RWPE1 (cell line): ENCODE results near the gene SLC25A51.

Experiments used
- CTCF ChIA-PET: fragments of 350-600 bp; sonication (Branson Sonifier 250); formaldehyde crosslinking; extraction: SDS; loops from one replicate; lab custom pipeline; 2021; lab: Yijun Ruan, JAX
- POLR2A ChIA-PET: fragments of 400-600 bp; formaldehyde crosslinking; extraction: SDS; loops from one replicate; lab custom pipeline; 2020; ENCODE audit warnings: antibody characterized with exemption; ENCODE audit not compliant: low non-redundant PET; lab: Yijun Ruan, JAX
- DNase-seq: peaks from one replicate; pipeline ENCODE4 v3.0.0; 2012; ENCODE audit warnings: low spot score
- H3K27ac ChIP-seq: fragments of 450-650 bp; 2 replicates; pipeline ENCODE4 v1.5.1; 2017
- TF ChIP-seq, protein P1 (sequence below): fragments of 450-650 bp; conservative IDR thresholded peaks from 2 replicates; pipeline ENCODE4 v1.5.1; 2017; ENCODE audit warnings: low read depth, mild to moderate bottlenecking

SLC25A51 gene

DNA sequence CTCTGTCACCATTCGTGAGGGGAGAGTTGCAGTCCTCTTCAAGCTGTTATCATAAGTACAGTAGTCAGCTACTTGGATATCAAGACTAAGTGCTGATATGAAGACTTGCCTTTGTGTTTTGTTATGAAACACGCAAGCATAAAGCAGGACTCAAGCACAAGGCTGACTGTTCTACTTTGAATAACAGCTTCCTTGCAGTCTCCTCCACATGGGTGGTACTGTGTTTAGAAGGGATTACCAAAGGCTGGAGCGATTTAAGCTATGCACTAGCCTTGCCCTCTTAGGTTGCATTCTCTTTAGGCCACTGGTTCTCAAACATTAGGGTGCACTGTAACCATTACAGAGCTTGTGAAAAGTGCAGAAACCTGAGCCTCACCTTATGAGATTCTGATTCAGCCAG, 41.4 kb downstream of the SLC25A51 start:
- POLR2A ChIA-PET: no interaction called here
- CTCF ChIA-PET: interaction anchor here (0.6 kb wide), 1 partner anchor 906 kb away, joined by 5 read pairs; no protein-coding TSS in a partner anchor
- DNase-seq: no peak
- TF ChIP-seq, protein P1, sequence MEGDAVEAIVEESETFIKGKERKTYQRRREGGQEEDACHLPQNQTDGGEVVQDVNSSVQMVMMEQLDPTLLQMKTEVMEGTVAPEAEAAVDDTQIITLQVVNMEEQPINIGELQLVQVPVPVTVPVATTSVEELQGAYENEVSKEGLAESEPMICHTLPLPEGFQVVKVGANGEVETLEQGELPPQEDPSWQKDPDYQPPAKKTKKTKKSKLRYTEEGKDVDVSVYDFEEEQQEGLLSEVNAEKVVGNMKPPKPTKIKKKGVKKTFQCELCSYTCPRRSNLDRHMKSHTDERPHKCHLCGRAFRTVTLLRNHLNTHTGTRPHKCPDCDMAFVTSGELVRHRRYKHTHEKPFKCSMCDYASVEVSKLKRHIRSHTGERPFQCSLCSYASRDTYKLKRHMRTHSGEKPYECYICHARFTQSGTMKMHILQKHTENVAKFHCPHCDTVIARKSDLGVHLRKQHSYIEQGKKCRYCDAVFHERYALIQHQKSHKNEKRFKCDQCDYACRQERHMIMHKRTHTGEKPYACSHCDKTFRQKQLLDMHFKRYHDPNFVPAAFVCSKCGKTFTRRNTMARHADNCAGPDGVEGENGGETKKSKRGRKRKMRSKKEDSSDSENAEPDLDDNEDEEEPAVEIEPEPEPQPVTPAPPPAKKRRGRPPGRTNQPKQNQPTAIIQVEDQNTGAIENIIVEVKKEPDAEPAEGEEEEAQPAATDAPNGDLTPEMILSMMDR: no peak
- H3K27ac ChIP-seq: no peak overlapping the region

DNA sequence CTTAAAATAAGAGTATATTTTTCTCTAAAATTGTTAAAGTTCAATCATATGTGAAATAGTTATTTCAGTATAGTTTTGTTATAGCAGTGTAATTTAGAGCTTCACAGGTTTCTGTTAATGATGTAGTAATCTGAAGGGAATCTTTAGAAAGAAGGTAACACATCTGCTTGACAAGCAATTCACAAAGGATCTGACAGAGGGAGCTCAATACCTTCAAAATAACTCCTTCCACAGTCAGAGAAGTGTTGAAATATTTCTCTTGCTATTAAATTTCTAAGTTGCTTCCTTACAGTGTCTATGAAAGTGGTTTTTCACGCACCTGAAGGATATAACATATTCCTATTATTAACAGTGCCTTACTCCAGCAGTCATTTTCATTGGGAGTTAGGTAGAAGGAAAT, 44.9 kb downstream of the SLC25A51 start:
- TF ChIP-seq, protein P1: 0 out of 2 replicates have a peak, but pooled peaks have one; percentile 9
- POLR2A ChIA-PET: no interaction called here
- CTCF ChIA-PET: interaction anchor here (0.6 to 0.7 kb wide), 2 partner anchors 13 to 145 kb away, joined by 3 to 4 read pairs; no protein-coding TSS in a partner anchor
- DNase-seq: peak; percentile 18
- no peak overlapping the region for H3K27ac ChIP-seq

DNA sequence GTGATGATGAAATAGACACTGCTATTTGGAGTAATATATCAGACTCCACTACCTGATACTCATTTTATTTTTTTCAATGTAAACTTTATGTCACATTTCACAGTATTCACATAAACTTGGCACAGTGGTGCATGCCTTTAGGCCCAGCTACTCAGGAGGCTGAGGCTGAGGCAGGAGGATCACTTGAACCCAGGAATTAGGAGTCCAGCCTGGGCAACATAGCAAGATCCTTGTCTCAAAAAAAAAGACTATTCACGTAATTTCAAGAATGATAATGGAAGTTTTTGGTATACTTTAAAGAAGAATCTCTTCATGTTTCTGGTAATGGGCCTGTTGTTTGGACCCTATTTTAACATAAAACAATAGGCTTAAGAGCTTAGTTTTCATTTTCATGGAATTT, 47.4 kb downstream of the SLC25A51 start:
- CTCF ChIA-PET: no interaction called here
- TF ChIP-seq, protein P1: no peak
- POLR2A ChIA-PET: no interaction called here
- no peak for DNase-seq
- H3K27ac ChIP-seq: no peak overlapping the region

DNA sequence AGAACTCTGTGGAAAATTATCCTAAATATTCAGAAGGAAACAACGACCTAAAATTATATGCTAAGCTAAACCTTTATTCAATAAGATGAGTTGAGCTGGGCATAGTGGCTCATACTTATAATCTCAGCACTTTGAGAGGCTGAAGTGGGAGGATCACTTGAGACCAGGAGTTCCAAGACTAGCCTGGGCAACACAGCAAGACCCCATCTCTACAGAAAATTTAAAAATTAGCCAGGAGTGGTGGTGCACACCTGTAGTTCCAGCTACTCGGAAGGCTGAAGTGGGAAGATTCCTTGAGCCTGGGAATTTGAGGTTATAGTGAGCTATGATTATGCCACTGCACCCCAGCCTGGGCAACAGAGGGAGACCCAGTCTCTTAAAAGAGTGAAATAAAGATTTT, 51.7 kb downstream of the SLC25A51 start:
- ChIA-PET CTCF (interaction anchor here (0.7 to 1.3 kb wide), 2 partner anchors 29 to 106 kb away, joined by 4 to 8 read pairs; no protein-coding TSS in a partner anchor), POLR2A (interaction anchor here (0.6 kb wide), 1 partner anchor 209 kb away, joined by 4 read pairs; no protein-coding TSS in a partner anchor)
- TF ChIP-seq, protein P1: no peak
- DNase-seq: no peak
- H3K27ac ChIP-seq: no peak overlapping the region

DNA sequence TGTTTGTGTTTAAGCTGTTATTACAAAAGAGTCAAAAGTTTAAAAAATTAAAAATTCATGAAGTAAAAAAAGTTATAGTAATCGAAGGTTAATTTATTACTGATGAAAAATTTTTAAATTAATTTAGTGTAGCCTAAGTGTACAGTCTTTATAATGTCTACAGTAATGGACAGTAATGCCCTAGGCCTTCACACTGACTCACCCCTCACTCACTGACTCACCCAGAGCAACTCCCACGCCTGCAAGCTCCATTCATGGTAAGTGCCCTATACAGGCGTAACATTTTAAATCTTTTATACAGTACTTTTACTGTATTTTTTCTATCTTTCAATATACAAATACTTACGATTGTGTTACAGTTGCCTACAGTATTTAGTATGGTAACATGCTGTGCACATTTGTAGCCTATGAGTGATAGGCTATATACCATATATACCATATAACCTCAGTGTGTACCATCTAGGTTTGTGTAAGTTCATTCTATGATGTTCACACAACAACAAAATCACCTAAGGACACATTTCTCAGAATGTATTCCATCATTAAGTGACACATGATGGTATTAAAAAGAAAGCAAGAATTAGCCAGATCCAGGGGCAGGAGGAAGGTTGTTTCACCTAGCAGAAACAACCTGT, 63.2 kb downstream of the SLC25A51 start:
- TF ChIP-seq, protein P1: no peak
- H3K27ac ChIP-seq: no peak overlapping the region
- ChIA-PET POLR2A (no interaction called here), CTCF (interaction anchor here (0.7 kb wide), 1 partner anchor 68 kb away, joined by 3 read pairs; no protein-coding TSS in a partner anchor)
- peak; percentile 20 for DNase-seq

DNA sequence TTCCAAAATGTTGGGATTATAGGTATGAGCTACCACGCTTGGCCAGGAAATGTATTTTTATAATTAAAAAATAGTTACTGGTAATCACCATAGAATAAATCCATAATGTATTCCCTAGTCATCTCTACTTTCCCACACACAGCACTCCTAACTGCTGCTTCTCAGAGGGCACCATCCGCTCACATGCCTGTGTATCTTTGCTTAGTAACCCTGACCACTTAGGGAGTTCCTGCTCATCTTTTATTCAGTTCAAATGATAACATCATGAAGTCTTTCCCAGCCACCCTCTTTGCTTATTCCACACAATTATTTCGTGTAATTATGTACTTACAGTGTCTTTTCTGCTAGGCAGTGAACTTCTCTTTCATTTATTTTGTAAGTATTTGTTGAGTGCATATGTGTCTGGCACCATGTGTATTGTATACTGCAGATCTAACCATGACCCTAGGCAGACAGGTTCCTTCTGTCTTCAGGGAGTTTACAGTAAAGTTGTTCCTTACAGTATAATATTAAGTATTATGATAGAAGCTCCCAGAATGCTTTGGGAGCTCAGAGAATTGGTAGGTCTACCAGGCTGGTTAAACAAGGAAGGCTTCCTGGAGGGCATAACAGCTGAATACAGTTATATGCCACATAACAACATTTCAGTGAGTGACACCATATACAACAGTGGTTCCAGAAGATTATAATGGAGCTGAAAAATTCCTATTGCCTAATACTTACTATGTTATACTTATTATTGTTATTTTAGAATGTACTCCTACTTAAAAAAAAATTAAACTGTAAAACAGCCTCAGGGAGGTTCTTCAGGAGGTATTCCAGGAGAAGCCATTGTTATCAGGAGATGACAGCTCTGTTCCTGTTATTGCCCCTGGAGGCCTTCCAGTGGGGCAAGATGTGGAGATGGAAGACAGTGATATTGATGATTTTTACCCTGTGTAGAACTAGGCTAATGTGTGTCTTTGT, 64.1 kb downstream of the SLC25A51 start:
- ChIA-PET CTCF (no interaction called here), POLR2A (interaction anchor here (0.6 kb wide), 1 partner anchor 9 kb away, joined by 10 read pairs; no protein-coding TSS in a partner anchor)
- TF ChIP-seq, protein P1: no peak
- no peak for DNase-seq
- no peak overlapping the region for H3K27ac ChIP-seq
